PC-9 (cell line): ENCODE data around the gene GK. TPM values are rescaled to one million over a fixed set of nuclear protein-coding genes. Genes with fewer than 3 reads are reported as not detected.

Experiments
- BruUV-seq: library from RNA; stranded (reverse); fragments of 400-500 nt; replicated peaks from 2 replicates; lab custom pipeline; 2021; lab: Mats Ljungman, UMichigan
- CTCF ChIA-PET: fragments of 300-600 bp; sonication (Branson Sonifier 250); formaldehyde crosslinking; loops from one replicate; lab custom pipeline; 2022; ENCODE audit warnings: antibody characterized with exemption; lab: Charles Lee
- POLR2A ChIA-PET: fragments of 300-600 bp; sonication (Branson Sonifier 250); formaldehyde crosslinking; loops from one replicate; lab custom pipeline; 2022; ENCODE audit warnings: antibody characterized with exemption; ENCODE audit not compliant: unreplicated experiment; lab: Charles Lee
- DNase-seq, 2 experiments: peaks; one replicate each; pipeline versions ENCODE4 v3.0.0 to v3.0.0-alpha.2; 2015 to 2022; ENCODE audit warnings: mixed read lengths in 1 of 2
- H2AFZ ChIP-seq: fragments of 200-600 bp; sonication (generic); 2 replicates; pipeline ENCODE4 v1.8.1; 2017; ENCODE audit warnings: antibody characterized with exemption
- H3F3A ChIP-seq: fragments of 200-600 bp; sonication (generic); 2 replicates; pipeline ENCODE4 v1.8.1; 2017; ENCODE audit warnings: antibody characterized with exemption, mild to moderate bottlenecking, low read depth; ENCODE audit not compliant: insufficient read depth
- H3K27ac ChIP-seq: fragments of 200-600 bp; sonication (generic); 2 replicates; pipeline ENCODE4 v1.6.1; 2016; ENCODE audit warnings: mixed run types
- H3K27me3 ChIP-seq: fragments of 200-600 bp; sonication (generic); 2 replicates; pipeline ENCODE4 v1.6.1; 2016; ENCODE audit warnings: low read depth, mixed run types; ENCODE audit not compliant: insufficient read depth
- H3K36me3 ChIP-seq: fragments of 200-600 bp; sonication (generic); 2 replicates; pipeline ENCODE4 v1.6.1; 2016; ENCODE audit warnings: low read depth, mixed run types
- H3K4me1 ChIP-seq: fragments of 200-600 bp; sonication (generic); replicated peaks from 2 replicates; pipeline ENCODE4 v1.6.1; 2016; ENCODE audit warnings: mixed run types; ENCODE audit not compliant: insufficient read depth
- H3K4me2 ChIP-seq: fragments of 200-600 bp; sonication (generic); 2 replicates; pipeline ENCODE4 v1.6.1; 2017; ENCODE audit warnings: mixed run types
- H3K4me3 ChIP-seq: fragments of 200-600 bp; sonication (generic); 2 replicates; pipeline ENCODE4 v1.6.1; 2016; ENCODE audit warnings: mixed run types
- H3K79me2 ChIP-seq: fragments of 200-600 bp; sonication (generic); 2 replicates; pipeline ENCODE4 v1.6.1; 2017; ENCODE audit warnings: low read depth, mixed run types
- H3K9me2 ChIP-seq: fragments of 200-600 bp; sonication (generic); 2 replicates; pipeline ENCODE4 v1.8.1; 2017; ENCODE audit warnings: mild to moderate bottlenecking; ENCODE audit not compliant: insufficient read depth
- H3K9me3 ChIP-seq: fragments of 200-600 bp; sonication (generic); 2 replicates; pipeline ENCODE4 v1.8.1; 2016; ENCODE audit warnings: low read depth; ENCODE audit not compliant: insufficient read depth
- H4K20me1 ChIP-seq: fragments of 200-600 bp; sonication (generic); 2 replicates; pipeline ENCODE4 v1.8.1; 2017; ENCODE audit not compliant: insufficient read depth
- EZH2 ChIP-seq: fragments of 200-600 bp; sonication (generic); IDR thresholded peaks from 2 replicates; pipeline ENCODE4 v1.8.0; 2017; ENCODE audit warnings: antibody characterized with exemption, low read depth
- intact Hi-C: fragments of 100-400 bp; cut with micrococcal nuclease; formaldehyde crosslinking; loops from one replicate; pipeline ENCODE4 v1.10.0; 2022; ENCODE audit not compliant: unreplicated experiment
- total RNA-seq: library from RNA; stranded (reverse); gene quantifications from 2 replicates; pipeline ENCODE4 v1.2.3, GENCODE V29; 2021
- TF ChIP-seq, protein P1 (sequence below): fragments of 200-600 bp; sonication (generic); conservative IDR thresholded peaks from 2 replicates; pipeline ENCODE4 v1.6.1; 2017; ENCODE audit warnings: mixed run types, antibody characterized with exemption, mild to moderate bottlenecking, moderate library complexity

Gene GK
- total RNA-seq, 1 experiment from 2014 or later = 5.4 TPM

DNA sequence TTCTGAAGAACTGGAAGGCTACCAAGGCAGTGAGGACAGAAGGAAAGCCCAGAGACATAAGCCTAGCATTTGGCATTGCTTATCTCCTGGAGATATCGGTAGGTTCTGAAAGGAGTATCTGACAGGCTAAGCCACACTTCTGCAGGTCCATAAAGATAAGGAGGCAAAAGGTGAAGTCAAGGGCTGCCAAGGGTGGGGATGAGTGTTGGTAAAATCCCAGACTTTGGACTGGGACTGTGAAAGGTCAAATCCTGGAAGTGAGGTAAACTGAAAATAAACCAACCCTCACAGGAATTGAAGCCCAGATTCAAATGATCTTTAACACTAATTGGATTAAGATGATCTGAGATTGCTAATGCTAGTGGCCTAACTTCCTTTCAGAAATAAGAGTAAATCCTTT, 27.4 kb downstream of the GK start:
- Histone ChIP-seq H2AFZ (no peak overlapping the region), H3K36me3 (no peaks in the 10 kb centered on the region), H3K27me3 (no peaks in the 10 kb centered on the region), H3K4me1 (no peaks in the 10 kb centered on the region), H4K20me1 (no peaks in the 10 kb centered on the region), H3F3A (no peaks in the 10 kb centered on the region), H3K27ac (no peak overlapping the region), H3K4me3 (no peak overlapping the region), H3K79me2 (no peaks in the 10 kb centered on the region), H3K4me2 (no peak overlapping the region), H3K9me3 (no peaks in the 10 kb centered on the region), H3K9me2 (no peaks in the 10 kb centered on the region)
- DNase-seq = no peak
- no TSS peak for BruUV-seq
- TF ChIP-seq, protein P1, sequence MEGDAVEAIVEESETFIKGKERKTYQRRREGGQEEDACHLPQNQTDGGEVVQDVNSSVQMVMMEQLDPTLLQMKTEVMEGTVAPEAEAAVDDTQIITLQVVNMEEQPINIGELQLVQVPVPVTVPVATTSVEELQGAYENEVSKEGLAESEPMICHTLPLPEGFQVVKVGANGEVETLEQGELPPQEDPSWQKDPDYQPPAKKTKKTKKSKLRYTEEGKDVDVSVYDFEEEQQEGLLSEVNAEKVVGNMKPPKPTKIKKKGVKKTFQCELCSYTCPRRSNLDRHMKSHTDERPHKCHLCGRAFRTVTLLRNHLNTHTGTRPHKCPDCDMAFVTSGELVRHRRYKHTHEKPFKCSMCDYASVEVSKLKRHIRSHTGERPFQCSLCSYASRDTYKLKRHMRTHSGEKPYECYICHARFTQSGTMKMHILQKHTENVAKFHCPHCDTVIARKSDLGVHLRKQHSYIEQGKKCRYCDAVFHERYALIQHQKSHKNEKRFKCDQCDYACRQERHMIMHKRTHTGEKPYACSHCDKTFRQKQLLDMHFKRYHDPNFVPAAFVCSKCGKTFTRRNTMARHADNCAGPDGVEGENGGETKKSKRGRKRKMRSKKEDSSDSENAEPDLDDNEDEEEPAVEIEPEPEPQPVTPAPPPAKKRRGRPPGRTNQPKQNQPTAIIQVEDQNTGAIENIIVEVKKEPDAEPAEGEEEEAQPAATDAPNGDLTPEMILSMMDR = no peak
- TF ChIP-seq EZH2 = no peak
- ChIA-PET POLR2A (no interaction called here), CTCF (interaction anchor here (0.6 kb wide), 1 partner anchor 388 kb away, joined by 3 read pairs; no protein-coding TSS in a partner anchor)
- intact Hi-C loops = no loop called here

DNA sequence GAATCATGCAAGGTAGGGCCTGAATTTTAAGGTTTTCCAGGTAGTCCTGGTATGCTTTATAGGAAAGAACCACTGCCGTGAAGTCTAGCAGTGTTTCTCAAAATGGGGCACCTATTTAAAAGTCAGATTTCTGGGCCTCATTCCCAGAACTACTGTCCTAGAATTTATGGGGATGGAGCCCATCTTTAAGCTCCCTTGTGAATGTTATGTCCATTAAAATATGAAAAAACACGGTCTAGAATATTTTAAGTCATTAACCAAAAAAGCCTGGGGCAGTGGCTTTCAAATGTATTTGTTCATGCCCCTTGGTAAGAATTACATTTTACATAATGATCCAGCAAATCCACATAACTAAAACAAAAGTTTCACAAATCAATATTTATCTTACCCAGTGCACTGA, 35.4 kb downstream of the GK start:
- Histone ChIP-seq H3K4me3 (no peak overlapping the region), H3K9me2 (no peaks in the 10 kb centered on the region), H3K79me2 (no peaks in the 10 kb centered on the region), H3K4me1 (no peaks in the 10 kb centered on the region), H3K36me3 (no peaks in the 10 kb centered on the region), H4K20me1 (no peaks in the 10 kb centered on the region), H3K27me3 (no peaks in the 10 kb centered on the region), H3K9me3 (no peaks in the 10 kb centered on the region), H3K4me2 (no peak overlapping the region), H3F3A (no peaks in the 10 kb centered on the region), H2AFZ (no peak overlapping the region), H3K27ac (no peak overlapping the region)
- BruUV-seq = no TSS peak
- TF ChIP-seq, protein P1 = no peak
- POLR2A ChIA-PET = no interaction called here
- no peak for DNase-seq
- CTCF ChIA-PET = no interaction called here
- intact Hi-C loops = no loop called here

DNA sequence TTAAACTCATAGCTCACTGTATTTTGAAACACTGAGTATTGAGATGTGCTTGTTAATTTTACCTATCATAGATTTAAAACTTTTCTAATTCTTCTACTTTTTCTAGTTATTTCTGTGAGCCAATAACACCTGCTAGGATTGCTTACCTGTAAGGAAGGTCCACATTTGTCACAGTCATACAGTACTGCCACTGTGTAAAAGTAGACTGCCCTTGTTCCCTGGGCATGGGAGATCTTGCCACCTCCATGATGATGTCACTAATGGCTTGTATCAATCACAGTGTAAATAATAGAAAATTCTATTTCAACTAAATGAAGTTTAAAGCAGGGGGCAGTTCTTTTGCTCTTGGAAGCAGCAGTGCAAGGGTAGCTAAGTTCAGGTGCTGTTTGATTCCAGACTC, 35.9 kb downstream of the GK start:
- Histone ChIP-seq H3K4me2 (no peak overlapping the region), H3K27me3 (no peaks in the 10 kb centered on the region), H3K4me3 (no peak overlapping the region), H3K79me2 (no peaks in the 10 kb centered on the region), H4K20me1 (no peaks in the 10 kb centered on the region), H3K9me3 (no peaks in the 10 kb centered on the region), H3K4me1 (no peaks in the 10 kb centered on the region), H3K9me2 (no peaks in the 10 kb centered on the region), H3K27ac (no peak overlapping the region), H3K36me3 (no peaks in the 10 kb centered on the region), H2AFZ (no peak overlapping the region), H3F3A (no peaks in the 10 kb centered on the region)
- BruUV-seq = no TSS peak
- intact Hi-C loops = no loop called here
- TF ChIP-seq, protein P1 = no peak
- no peak for TF ChIP-seq EZH2
- ChIA-PET CTCF (no interaction called here), POLR2A (no interaction called here)
- DNase-seq = no peak
